ENCODE results near the gene ERP29. TPM values are rescaled to one million over a fixed set of nuclear protein-coding genes. Genes with fewer than 3 reads are reported as not detected.
A peak's percentile ranks its signal among the peaks of the same experiment; 100 is the strongest.

The ERP29 gene
- total and polyA plus RNA-seq, 2 of the 13 experiments (the other 11 are each of a cell fraction or from before 2014, with no cell fraction given) = 111 to 147 TPM

DNA sequence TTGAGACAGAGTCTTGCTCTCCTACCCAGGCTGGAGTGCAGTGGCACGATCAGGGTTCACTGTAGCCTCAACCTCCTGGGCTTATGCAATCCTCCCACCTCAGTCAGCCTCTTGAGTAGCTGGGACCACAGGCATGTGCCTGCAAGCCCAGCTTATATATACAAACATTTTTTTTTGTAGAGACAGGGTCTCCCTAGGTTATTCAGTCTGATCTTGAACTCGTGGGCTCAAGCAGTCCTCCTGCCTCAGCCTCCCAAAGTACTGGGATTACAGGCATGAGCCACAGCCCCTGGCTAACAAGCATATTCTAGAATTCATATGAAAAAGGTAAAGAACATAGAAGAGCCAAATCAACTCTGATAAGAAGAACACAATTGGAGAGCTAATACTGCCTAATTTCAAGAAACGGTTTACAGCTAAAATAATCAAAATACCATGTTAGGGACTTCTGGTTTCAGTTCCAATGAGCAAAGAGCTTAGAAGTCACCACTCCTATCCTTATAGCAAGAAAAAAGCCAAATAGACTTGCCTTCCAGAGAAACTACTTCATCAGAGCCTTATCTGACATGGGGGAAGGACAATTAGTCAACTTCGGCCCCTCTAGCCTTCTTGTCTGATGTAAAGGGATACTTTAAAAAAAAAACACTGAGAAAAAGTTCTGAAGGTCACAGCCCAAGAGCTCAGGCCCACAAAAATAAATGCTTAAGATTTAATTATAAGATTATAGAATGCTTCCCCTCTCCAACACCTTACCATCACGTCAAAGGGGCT, 37.9 kb upstream of the ERP29 start:
- ChIA-PET POLR2A (no interaction called here), CTCF (ENCODE audit: low intra/inter-chr PET ratio, low total read pairs) (no interaction called here)
- BruUV-seq (replicated peaks) = no TSS peak
- no peaks in the 10 kb centered on the region for H3K36me3 ChIP-seq (replicated peaks in 1 of 2; ENCODE audit: control insufficient read depth in 1 of 2, insufficient read depth in 2 of 2, low read length in 2 of 2)
- H2AFZ ChIP-seq (ENCODE audit: low read length) = no peak overlapping the region
- intact Hi-C loops (cut with micrococcal nuclease; ENCODE audit: unreplicated experiment) = no loop called here
- in situ Hi-C loops (cut with HindIII; ENCODE audit: extremely low pct_ligation_motif_present, low pct_unique_long_range_greater_than_20kb) = no loop called here
- FAIRE-seq = peak; percentile 72
- no peak for ATAC-seq
- TF ChIP-seq TEF (CRISPR knock-in tag; IDR thresholded peaks at IDR 0.05) (peak; percentile 65; the same call in 1 of the 2 replicates), ZNF770 (CRISPR knock-in tag; IDR thresholded peaks at IDR 0.05) (peak; percentile 45; the same call in 1 of the 2 replicates), ZMYM4 (CRISPR knock-in tag; IDR thresholded peaks at IDR 0.05) (no peak), ATF4 (CRISPR knock-in tag; IDR thresholded peaks at IDR 0.05) (0 out of 4 replicates have a peak, but pooled peaks of 1 of the 2 experiments have one; percentile 15), ZNF136 (CRISPR knock-in tag; IDR thresholded peaks at IDR 0.05; ENCODE audit: low read depth) (no peak), TIGD3 (CRISPR knock-in tag; IDR thresholded peaks at IDR 0.05; ENCODE audit: borderline replicate concordance) (no peak), HNF4A (CRISPR knock-in tag; IDR thresholded peaks at IDR 0.05) (peak; percentile 21; the same call in 1 of the 2 replicates), CEBPG (CRISPR knock-in tag; IDR thresholded peaks at IDR 0.05) (peak; percentile 66), ZNF331 (CRISPR knock-in tag; IDR thresholded peaks at IDR 0.05) (0 out of 2 replicates have a peak, but pooled peaks have one; percentile 17), CEBPB (IDR thresholded peaks at IDR 0.05; ENCODE audit: borderline replicate concordance, low read depth, low read length) (peak; percentile 41; the same call in 1 of the 2 replicates)
- peaks cover 10% of the 10 kb centered on the region for H3K4me1 ChIP-seq (ENCODE audit: insufficient read depth, low read length)
- no peaks in the 10 kb centered on the region for H4K20me1 ChIP-seq (ENCODE audit: insufficient read depth, low read length)
- no peak overlapping the region for H3K4me2 ChIP-seq (ENCODE audit: low read depth, low read length)
- no peak overlapping the region for H3K27ac ChIP-seq (ENCODE audit: extremely low read length, insufficient read depth, low read length)
- WGBS (ENCODE audit: low lambda C conversion rate) = 68% methylated on average over 5 of the region's 5 CpGs
- no peak overlapping the region for H3K9ac ChIP-seq (ENCODE audit: insufficient read depth, low read depth, low read length)
- no peaks in the 10 kb centered on the region; a peak in 1 of 5 replicates for H3K27me3 ChIP-seq (ENCODE audit: control insufficient read depth in 1 of 2, insufficient read depth in 2 of 2, low read length in 2 of 2)
- H3K79me2 ChIP-seq (ENCODE audit: insufficient read depth, low read length) = no peaks in the 10 kb centered on the region
- H3K9me3 ChIP-seq (ENCODE audit: low read length) = peaks cover 10% of the 10 kb centered on the region; the same call in 1 of the 2 replicates
- peak; percentile 6 for DNase-seq (ENCODE audit: low spot score)
- no peak overlapping the region for H3K4me3 ChIP-seq (replicated peaks in 1 of 3; ENCODE audit: insufficient read depth in 1 of 3, low read depth in 2 of 3, low read length in 3 of 3)
